NB4 (cell line): ENCODE measurements around the gene KIF18A.

Experiments used
- TF ChIP-seq, protein P1 (sequence below): IDR thresholded peaks from one replicate; pipeline ENCODE4 v1.5.1; 2012; ENCODE audit warnings: low read depth, low read length
- TF ChIP-seq, protein P2 (sequence below): IDR thresholded peaks from 2 replicates; pipeline ENCODE4 v1.6.1; 2011; ENCODE audit warnings: low read depth, low read length

DNA sequence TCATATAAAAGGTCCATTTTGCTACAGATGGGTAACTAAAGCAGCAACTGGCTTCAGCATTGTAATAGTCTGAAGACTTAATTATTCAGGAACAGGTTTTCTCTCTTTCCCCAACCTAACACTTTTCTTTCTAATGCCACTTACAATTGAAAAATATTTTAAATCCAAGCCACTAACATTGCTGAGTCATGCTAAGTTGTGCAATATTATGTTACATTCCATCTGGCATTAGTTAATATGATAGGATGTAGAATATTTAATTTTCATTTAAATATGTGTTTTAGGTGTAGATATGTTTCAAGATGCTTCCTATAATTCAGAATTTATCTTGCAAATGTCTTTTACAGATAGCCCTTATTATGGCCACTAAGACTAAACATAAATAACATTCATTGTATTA lies 98.6 kb downstream of the KIF18A start:
- TF ChIP-seq, protein P1, sequence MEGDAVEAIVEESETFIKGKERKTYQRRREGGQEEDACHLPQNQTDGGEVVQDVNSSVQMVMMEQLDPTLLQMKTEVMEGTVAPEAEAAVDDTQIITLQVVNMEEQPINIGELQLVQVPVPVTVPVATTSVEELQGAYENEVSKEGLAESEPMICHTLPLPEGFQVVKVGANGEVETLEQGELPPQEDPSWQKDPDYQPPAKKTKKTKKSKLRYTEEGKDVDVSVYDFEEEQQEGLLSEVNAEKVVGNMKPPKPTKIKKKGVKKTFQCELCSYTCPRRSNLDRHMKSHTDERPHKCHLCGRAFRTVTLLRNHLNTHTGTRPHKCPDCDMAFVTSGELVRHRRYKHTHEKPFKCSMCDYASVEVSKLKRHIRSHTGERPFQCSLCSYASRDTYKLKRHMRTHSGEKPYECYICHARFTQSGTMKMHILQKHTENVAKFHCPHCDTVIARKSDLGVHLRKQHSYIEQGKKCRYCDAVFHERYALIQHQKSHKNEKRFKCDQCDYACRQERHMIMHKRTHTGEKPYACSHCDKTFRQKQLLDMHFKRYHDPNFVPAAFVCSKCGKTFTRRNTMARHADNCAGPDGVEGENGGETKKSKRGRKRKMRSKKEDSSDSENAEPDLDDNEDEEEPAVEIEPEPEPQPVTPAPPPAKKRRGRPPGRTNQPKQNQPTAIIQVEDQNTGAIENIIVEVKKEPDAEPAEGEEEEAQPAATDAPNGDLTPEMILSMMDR, result no peak
- TF ChIP-seq, protein P2, sequence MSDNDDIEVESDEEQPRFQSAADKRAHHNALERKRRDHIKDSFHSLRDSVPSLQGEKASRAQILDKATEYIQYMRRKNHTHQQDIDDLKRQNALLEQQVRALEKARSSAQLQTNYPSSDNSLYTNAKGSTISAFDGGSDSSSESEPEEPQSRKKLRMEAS, result no peak
